Liver (tissue), 9 donors: ENCODE data around the gene ITGB1. TPM values are rescaled to one million over a fixed set of nuclear protein-coding genes. Genes with fewer than 3 reads are reported as not detected.
A peak's percentile ranks its signal among the peaks of the same experiment; 100 is the strongest.
"Not testable (repeated sequence)": the region's sequence is repeated elsewhere in the genome, so short reads cannot be mapped to it uniquely, and the experiment has no call there.

Experiments
- DNase-seq: peaks from one replicate; pipeline ENCODE4 v3.0.0-alpha.2; 2017; ENCODE audit warnings: low spot score
- H3K27ac ChIP-seq, 2 donors: one replicate each; pipeline ENCODE4 v1.7.0; 2013; ENCODE audit warnings: inconsistent platforms in 2 of 2, low read length in 2 of 2, control low read depth in 1 of 2, low read depth in 1 of 2, mild to moderate bottlenecking in 1 of 2
- H3K27me3 ChIP-seq, 4 donors: one replicate each; pipeline versions ENCODE4 v1.6.1 to v1.7.0; 2013; ENCODE audit warnings: low read length in 3 of 4, inconsistent platforms in 1 of 4, mild to moderate bottlenecking in 1 of 4, moderate library complexity in 1 of 4; ENCODE audit not compliant: control insufficient read depth in 4 of 4, insufficient read depth in 4 of 4
- H3K36me3 ChIP-seq, 4 donors: one replicate each; pipeline versions ENCODE4 v1.6.1 to v1.7.0; 2013; ENCODE audit warnings: low read length in 3 of 4, mild to moderate bottlenecking in 3 of 4, low read depth in 1 of 4, moderate library complexity in 1 of 4; ENCODE audit not compliant: control insufficient read depth in 4 of 4, insufficient read depth in 3 of 4
- H3K4me1 ChIP-seq, 4 donors: one replicate each; pipeline versions ENCODE4 v1.6.1 to v1.7.0; 2013; ENCODE audit warnings: low read length in 3 of 4, mild to moderate bottlenecking in 3 of 4, moderate library complexity in 1 of 4; ENCODE audit not compliant: control insufficient read depth in 4 of 4, insufficient read depth in 4 of 4
- H3K4me3 ChIP-seq, 3 donors: one replicate each; pipeline versions ENCODE4 v1.6.1 to v1.7.0; 2013; ENCODE audit warnings: low read length in 3 of 3, control low read depth in 1 of 3, low read depth in 1 of 3, mild to moderate bottlenecking in 1 of 3
- H3K9ac ChIP-seq, 2 donors: one replicate each; pipeline ENCODE4 v1.7.0; 2013; ENCODE audit warnings: low read length in 2 of 2, mild to moderate bottlenecking in 2 of 2, moderate library complexity in 2 of 2, control low read depth in 1 of 2, low read depth in 1 of 2
- H3K9me3 ChIP-seq, 4 donors: one replicate each; pipeline versions ENCODE4 v1.6.1 to v1.7.0; 2013; ENCODE audit warnings: low read length in 3 of 4; ENCODE audit not compliant: control insufficient read depth in 4 of 4
- CTCF ChIP-seq: fragments of 150-350 bp; IDR thresholded peaks from 2 replicates; pipeline ENCODE4 v1.5.1; 2017; ENCODE audit warnings: improper control_type of control experiment, low read depth, low read length; ENCODE audit not compliant: missing input control
- EGR1 ChIP-seq, 2 donors: IDR thresholded peaks; 2 replicates each; pipeline ENCODE4 v1.6.1; 2016 to 2018; ENCODE audit warnings: antibody characterized with exemption in 2 of 2, low read depth in 2 of 2
- FOXA2 ChIP-seq: IDR thresholded peaks from 2 replicates; pipeline ENCODE4 v1.6.1; 2016; ENCODE audit warnings: antibody characterized with exemption
- GABPA ChIP-seq, 2 donors: IDR thresholded peaks in 1 of 2; conservative IDR thresholded peaks in 1 of 2; 2 replicates each; pipeline ENCODE4 v1.6.1; 2016; ENCODE audit warnings: antibody characterized with exemption in 2 of 2, mild to moderate bottlenecking in 1 of 2, moderate library complexity in 1 of 2
- HNF4A ChIP-seq, 2 donors: conservative IDR thresholded peaks; 2 replicates each; pipeline ENCODE4 v1.6.1; 2016; ENCODE audit warnings: antibody characterized with exemption in 2 of 2, mild to moderate bottlenecking in 2 of 2
- HNF4G ChIP-seq: IDR thresholded peaks from 2 replicates; pipeline ENCODE4 v1.6.1; 2016; ENCODE audit warnings: antibody characterized with exemption
- MAX ChIP-seq: IDR thresholded peaks from 2 replicates; pipeline ENCODE4 v1.6.1; 2016; ENCODE audit warnings: antibody characterized with exemption
- NR2F2 ChIP-seq: IDR thresholded peaks from 2 replicates; pipeline ENCODE4 v1.6.1; 2016; ENCODE audit warnings: antibody characterized with exemption
- RAD21 ChIP-seq, 2 donors: IDR thresholded peaks; 2 replicates each; pipeline ENCODE4 v1.6.1; 2016; ENCODE audit warnings: antibody characterized with exemption in 2 of 2, mild to moderate bottlenecking in 2 of 2
- REST ChIP-seq: IDR thresholded peaks from 2 replicates; pipeline ENCODE4 v1.6.1; 2016; ENCODE audit warnings: antibody characterized with exemption, mild to moderate bottlenecking
- SP1 ChIP-seq: IDR thresholded peaks from 2 replicates; pipeline ENCODE4 v1.6.1; 2018; ENCODE audit warnings: antibody characterized with exemption, mild to moderate bottlenecking
- YY1 ChIP-seq: IDR thresholded peaks from 2 replicates; pipeline ENCODE4 v1.6.1; 2016; ENCODE audit warnings: antibody characterized with exemption, mild to moderate bottlenecking
- ZBTB33 ChIP-seq: IDR thresholded peaks from 2 replicates; pipeline ENCODE4 v1.6.1; 2016; ENCODE audit warnings: antibody characterized with exemption
- WGBS: extraction: QIAGEN DNeasy Blood & Tissue Kit; methylation state at CpG from one replicate; pipeline ENCODE4 v1.1.7; 2013; 5-methylcytosine and 5-hydroxymethylcytosine counted together
- polyA plus RNA-seq, 2 donors: library from polyadenylated mRNA; stranded (reverse) in 1 of 2; unstranded in 1 of 2; fragments of 200-250 nt in 1 of 2; fragments of >200 nt in 1 of 2; fragmentation: Nextera tagmentation in 1 of 2; extraction: Ambion mirVana in 1 of 2; gene quantifications; one replicate each; pipeline versions ENCODE4 v1.2.1 to v1.2.3, GENCODE V29; 2013 to 2015
- total RNA-seq, 2 donors: library from RNA; depleted of rRNA; stranded (reverse); fragments of >200 nt; gene quantifications; one replicate each; pipeline ENCODE4 v1.2.3, GENCODE V29; 2014
- donor health status: healthy.
- donor health status: healthy.
- donor health status: healthy.
- donor health status: healthy.
- donor health status: healthy.

Gene ITGB1
- total and polyA plus RNA-seq, 4 donors: 109 to 308 (median 221) TPM

GRCh38 chr10:32980558-32981468 lies 22.8 kb upstream of the ITGB1 start (continued):
- TF ChIP-seq CTCF (no peak), YY1 (peak; percentile 89)

- Histone ChIP-seq H3K27ac (peak overlapping the region; percentile 91 to 96), H3K27me3 (no peaks in the 10 kb centered on the region), H3K4me3 (peak overlapping the region; percentile 42 to 52 (median 45)), H3K9ac (peak overlapping the region; percentile 66 to 78), H3K36me3 (no peaks in the 10 kb centered on the region), H3K4me1 (peaks cover 9 to 28% (median 17%) of the 10 kb centered on the region in 4 donors), H3K9me3 (no peaks in the 10 kb centered on the region)
- 2% methylated on average over 6 of the region's 6 CpGs for WGBS
- no peak for TF ChIP-seq MAX
- TF ChIP-seq GABPA (IDR thresholded peaks at IDR 0.05 in 1 of 2, conservative IDR thresholded peaks at IDR 0.05 in 1 of 2): no peak
- TF ChIP-seq ZBTB33: no peak
- no peak for TF ChIP-seq HNF4A (conservative IDR thresholded peaks at IDR 0.05)
- no peak for TF ChIP-seq REST
- no peak for TF ChIP-seq NR2F2
- no peak for TF ChIP-seq SP1
- TF ChIP-seq RAD21 (IDR thresholded peaks at IDR 0.05): no peak
- no peak for TF ChIP-seq FOXA2
- no peak for TF ChIP-seq YY1
- no peak for TF ChIP-seq HNF4G
- no peak for TF ChIP-seq CTCF
- TF ChIP-seq EGR1 (IDR thresholded peaks at IDR 0.05; ENCODE audit: low read depth in 2 of 2): no peak
- DNase-seq: no peak
Observed at GRCh38 chr10:32980242-32980557, 22.2 kb upstream of the ITGB1 start.

- H3K36me3 ChIP-seq, H3K27me3 ChIP-seq, H3K9me3 ChIP-seq, DNase-seq, H3K9ac ChIP-seq, H3K4me3 ChIP-seq: not testable (repeated sequence)
- H3K4me1 ChIP-seq: peaks cover 9 to 27% (median 16%) of the 10 kb centered on the region in 4 donors
- 92% methylated on average over 14 of the region's 14 CpGs for WGBS
- peak overlapping the region; percentile 91 to 96 for H3K27ac ChIP-seq
Observed at GRCh38 chr10:32979719-32980118, 21.7 kb upstream of the ITGB1 start.
